IMR-90 (cell line): ENCODE results near the gene AKNA. TPM values are rescaled to one million over a fixed set of nuclear protein-coding genes. Genes with fewer than 3 reads are reported as not detected.

Experiments used
- ELK1 ChIP-seq: fragments of 150-350 bp; IDR thresholded peaks from 2 replicates; pipeline ENCODE4 v1.6.1; 2016; ENCODE audit warnings: low read depth, mild to moderate bottlenecking, low read length, moderate library complexity, borderline replicate concordance
- polyA plus RNA-seq, 3 experiments: library from polyadenylated mRNA; depleted of rRNA; stranded (reverse); fragments of >200 nt; gene quantifications; 2 replicates each; pipeline ENCODE4 v1.2.3, GENCODE V29; 2012; ENCODE audit warnings: low replicate concordance in 1 of 3
- total RNA-seq: library from RNA; depleted of rRNA; stranded (reverse); fragments of >200 nt; gene quantifications from 2 replicates; pipeline ENCODE4 v1.2.3, GENCODE V29; 2012

AKNA gene
- total and polyA plus RNA-seq, 2 of the 4 experiments (the other 2 are of a cell fraction): 2.7 to 7.3 TPM

GRCh38 chr9:114285166-114285867 is 102.5 kb downstream of the AKNA start (continued):
- TF ChIP-seq ELK1: no peak
